Measurements from ENCODE around the gene C1QTNF1.

C1QTNF1 gene

DNA sequence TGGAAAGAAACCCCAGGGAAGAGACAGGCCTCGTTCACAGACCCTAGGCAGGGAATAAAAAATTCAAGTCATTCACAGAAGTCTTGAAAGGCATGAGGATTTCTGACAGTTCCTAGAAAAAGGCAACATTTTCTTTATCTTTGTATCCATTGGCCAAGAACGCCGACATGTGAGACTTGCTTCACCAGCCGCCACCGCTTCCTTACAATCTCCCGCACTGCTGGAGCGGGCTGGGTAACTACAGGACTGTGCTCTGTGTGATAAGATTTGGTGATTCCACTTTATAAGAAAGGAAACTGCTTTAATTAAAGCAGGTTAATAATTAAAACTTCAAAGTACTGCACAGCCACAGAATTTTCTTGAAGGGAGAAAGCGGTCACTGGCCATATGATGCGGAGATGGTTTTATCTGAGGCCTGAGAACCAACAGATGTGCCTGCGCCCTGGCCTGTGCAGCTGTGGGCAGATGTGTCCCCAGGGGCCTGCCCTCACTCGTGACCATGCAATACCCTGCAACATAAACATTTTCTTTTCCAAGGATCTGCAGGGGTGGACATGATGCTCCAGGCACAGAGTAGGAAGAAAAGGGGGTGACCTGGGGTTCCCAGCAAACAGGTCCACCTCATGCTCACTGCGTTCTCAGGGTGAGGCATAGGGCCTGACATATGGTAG, 31.3 kb upstream of the C1QTNF1 start:
- DNase-seq (ENCODE audit: extremely low spot score, insufficient read length, low read depth) = no peak
- no peak for FAIRE-seq

DNA sequence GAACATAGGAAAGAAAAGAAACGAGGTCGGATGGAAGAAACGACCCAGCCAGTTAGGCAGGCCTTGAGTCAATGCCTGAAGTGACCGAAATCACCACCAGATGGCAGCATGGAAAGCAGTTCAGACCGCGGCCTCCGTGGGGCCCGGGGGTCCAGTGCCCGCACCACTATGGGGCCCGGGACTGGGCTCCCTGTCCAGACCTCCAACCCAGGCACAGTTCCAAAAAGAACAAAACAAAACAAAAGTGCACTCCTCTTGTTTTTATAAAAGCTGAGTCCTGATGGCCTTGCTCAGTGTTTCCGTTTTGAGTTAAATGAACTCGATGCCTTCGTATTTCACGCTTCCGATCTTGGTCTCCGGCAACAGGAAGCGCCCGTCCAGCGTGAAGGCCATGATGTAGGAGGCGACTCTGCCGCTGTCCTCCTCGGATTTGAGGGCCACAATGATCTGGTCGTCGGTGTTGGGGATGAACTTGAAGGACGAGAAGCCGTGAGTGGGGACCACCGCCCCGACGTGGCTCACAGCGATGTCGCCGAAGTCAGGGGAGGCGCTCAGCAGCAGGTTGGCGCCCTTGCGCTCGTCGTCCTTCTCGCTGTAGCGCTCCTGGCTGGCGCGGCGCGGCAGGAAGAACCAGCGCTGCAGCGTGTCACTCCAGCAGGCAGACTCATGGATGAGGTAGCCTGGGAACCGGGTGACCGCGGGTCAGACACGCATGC, 30.6 kb upstream of the C1QTNF1 start:
- peak; percentile 68 for FAIRE-seq

DNA sequence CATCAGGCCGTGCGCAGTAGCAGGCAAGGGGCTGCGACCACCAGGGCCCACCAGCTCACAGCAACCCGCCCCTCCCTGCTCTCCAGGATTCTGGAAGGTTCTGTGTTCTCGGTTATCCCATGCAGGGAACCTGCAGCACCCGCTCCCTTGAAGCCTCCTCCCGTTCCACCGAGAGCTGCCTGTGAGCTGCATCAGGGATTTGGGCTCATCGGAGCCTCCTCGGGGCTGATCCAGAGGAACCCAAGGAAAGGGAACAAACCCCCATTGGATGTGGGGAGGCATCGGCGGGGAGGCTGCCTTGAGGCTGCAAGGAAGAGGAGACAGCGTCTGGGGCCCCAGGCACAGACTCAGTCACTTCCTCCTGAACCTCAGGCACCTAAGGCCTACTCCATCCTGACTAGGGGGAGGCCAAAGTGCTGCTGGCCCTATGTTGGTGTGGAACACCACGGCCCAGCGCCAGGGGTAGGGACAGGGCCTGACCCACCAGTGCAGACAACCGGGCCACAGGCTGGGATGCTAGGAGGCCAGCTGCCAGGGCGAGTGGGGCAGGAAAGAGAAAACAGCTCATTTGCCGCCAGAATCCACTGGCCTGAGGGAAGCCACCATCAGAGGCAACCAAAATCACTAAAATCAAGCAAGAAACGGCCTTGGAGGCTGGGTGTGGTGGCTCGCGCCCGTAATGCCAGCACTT, 29.8 kb upstream of the C1QTNF1 start:
- no peak for DNase-seq (ENCODE audit: extremely low spot score, insufficient read length, low read depth)
- FAIRE-seq = no peak

More for the DNA sequence above, 30.6 kb upstream of the C1QTNF1 start:
- no peak for DNase-seq (ENCODE audit: extremely low spot score, insufficient read length, low read depth)

DNA sequence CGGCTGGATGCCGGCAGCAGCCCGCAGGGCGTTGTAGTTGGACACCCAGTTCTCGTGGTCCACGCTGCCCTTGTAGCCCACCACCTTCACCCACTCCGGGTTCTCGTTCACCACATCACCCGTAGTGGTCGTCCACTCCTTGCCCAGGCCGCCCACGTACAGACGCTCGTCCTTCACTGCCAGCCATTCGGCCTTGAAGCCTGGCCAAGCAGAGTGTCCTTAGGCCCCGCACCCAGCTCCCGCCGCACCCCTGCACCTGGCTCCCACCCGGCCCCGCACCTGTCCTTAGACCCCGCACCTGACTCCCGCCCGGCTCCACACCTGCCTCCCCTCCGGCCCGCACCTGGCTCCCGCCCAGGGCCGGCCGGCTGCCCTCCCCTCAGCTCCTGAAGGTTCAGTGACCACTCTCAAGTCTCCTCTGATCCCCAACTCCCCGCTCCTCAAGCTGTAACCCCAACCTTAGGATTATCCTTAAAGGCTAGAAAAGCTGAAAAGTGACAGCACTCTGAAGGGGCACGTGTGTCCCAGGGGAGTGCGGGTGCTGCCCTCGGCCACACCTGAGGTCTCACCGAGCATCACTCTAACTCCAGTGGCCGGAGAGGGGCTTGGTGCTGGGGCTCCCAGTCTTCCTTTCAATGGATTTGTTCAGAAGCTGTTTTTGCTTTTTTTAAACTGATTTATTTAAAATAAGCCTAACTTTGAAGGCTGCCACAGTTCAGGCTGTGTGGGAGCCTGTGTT, 28.8 kb upstream of the C1QTNF1 start:
- DNase-seq (ENCODE audit: extremely low spot score, insufficient read length, low read depth) = no peak
- FAIRE-seq = no peak

DNA sequence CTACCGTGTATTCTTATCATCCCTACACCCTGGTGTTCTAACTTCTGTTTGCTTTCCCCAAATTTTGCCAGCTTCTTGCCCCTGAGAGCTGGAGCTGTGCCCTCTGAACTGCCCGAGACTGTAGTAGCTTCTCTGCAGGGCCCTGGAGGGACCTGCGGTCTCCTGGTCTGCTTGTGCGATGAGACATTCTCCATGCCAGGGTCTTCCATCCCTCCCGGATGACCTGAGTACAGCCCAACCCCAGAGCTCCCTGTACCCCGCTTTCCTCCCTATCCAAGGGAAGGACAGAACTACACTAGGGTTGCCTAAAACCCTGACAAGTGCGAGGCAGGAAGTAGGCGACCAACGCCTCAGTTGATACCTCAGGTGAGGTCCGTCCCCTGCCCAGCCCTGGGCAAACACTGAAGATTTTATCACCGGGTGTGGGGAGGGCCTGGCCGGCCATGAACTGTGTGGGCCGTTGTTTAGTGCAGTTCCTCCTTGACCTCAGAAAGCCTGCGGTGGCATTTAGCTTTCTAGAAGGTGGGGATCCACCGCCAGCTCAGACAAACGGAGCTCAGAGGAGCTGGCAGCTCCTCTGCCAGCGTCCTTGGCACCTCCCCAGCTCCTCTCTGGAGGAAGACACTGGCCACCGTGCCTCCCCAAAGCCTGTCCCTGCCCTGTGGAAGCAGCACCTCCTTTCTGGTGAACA, 28.1 kb upstream of the C1QTNF1 start:
- no peak for FAIRE-seq
- no peak for DNase-seq (ENCODE audit: extremely low spot score, insufficient read length, low read depth)

DNA sequence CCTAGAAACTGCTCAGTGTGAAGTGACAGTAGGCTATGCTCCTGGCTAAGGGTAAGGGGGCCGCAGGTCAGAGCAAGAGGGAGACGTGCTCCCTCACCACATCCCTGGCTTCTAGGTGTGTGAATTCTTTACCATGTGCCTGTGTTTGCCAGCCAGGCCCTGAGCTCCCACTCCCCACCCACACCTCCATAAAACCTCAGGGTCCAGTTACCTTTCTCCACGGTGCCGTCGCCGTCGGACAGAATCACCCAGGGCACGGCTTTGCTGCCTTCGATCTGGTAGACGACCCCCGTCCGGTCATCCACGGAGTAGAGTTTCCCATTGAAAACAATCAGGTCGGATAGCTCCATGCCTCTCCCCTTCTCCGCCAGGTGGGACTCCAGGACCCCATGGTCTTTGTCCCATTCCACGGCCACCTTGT, 27.2 kb upstream of the C1QTNF1 start:
- DNase-seq (ENCODE audit: extremely low spot score, insufficient read length, low read depth) = no peak
- FAIRE-seq = no peak

DNA sequence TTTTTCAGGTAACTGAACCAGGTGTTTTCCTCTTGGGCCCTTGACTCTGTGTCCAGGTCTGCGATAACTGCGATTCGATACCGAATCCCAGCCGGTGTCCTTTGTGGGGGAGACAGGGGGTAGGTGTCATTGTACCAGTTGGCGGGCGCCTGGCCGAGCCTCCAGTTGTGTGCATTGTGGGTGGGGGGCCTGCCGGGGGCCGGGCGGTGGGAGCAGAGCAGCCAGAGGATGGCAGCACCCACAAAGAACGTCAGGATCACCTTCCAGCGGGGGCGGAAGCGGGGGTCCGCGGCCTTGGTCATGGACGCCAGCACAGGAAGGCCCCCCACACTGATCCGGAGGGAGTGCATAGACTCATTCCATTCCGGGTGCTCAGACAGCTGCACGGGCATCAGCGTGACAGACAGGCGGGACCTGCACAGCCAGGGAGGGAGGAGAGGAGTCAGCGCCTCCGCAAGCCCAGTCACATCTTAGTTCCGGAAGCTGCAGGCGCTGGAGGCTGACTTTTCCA, 26.7 kb upstream of the C1QTNF1 start:
- no peak for FAIRE-seq
- no peak for DNase-seq (ENCODE audit: extremely low spot score, insufficient read length, low read depth)

DNA sequence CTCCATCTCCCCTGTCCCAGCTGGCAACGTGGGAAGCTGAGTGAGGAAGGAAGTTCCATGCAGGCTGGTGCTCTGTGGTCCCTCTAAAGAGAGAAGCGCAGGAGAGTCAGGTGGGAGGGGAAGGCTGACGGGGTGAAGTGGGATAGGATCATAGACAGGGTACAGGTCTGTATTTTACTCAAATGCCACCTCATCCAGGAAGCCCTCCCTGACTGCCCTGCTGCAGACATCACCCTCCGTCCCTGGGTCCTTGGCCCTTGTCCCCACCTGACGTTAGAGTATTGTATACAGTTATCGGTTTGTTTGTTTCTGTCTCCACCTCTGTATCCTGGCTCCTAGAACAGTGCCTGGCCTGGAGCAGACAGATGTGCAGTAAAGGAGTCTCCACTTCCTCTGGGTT, 26.1 kb upstream of the C1QTNF1 start:
- no peak for DNase-seq (ENCODE audit: extremely low spot score, insufficient read length, low read depth)
- no peak for FAIRE-seq

DNA sequence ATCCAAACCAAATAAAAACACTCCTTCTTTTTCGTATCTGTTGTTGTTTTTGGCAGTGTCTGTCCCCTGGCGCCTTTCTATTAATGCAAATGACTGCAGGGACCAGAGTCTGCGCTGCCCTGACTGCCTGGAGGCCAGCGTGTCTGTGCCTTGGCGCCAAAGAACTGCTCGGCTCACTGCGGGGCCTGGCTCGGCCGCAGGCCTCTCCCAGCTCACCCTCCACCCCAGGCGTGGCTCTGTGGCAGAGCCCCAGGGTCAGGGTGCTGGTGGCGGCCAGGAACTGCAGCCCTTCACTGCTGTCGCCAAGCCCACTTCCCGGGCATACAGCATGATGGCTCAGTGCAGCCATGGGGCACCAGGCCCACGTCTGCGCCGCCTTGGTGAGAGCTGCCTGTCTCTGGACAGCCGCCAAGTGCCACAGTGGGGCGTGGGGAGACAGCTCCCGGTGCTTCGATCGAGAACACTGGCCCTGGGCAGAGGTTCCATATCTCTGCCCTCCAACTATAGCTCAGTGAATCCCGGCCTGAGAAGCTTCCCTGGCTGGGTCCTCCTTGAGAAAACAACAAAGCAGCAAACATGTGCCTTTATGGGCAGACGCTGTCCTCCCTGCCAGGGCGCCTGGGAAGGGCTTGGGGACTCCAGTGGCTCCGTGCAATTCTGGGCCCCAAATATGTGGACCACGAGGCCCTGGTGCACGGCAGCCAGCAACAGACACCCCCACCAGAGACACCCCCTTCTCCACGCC, 25.5 kb upstream of the C1QTNF1 start:
- FAIRE-seq (no peak), DNase-seq (ENCODE audit: extremely low spot score, insufficient read length, low read depth) (no peak)

DNA sequence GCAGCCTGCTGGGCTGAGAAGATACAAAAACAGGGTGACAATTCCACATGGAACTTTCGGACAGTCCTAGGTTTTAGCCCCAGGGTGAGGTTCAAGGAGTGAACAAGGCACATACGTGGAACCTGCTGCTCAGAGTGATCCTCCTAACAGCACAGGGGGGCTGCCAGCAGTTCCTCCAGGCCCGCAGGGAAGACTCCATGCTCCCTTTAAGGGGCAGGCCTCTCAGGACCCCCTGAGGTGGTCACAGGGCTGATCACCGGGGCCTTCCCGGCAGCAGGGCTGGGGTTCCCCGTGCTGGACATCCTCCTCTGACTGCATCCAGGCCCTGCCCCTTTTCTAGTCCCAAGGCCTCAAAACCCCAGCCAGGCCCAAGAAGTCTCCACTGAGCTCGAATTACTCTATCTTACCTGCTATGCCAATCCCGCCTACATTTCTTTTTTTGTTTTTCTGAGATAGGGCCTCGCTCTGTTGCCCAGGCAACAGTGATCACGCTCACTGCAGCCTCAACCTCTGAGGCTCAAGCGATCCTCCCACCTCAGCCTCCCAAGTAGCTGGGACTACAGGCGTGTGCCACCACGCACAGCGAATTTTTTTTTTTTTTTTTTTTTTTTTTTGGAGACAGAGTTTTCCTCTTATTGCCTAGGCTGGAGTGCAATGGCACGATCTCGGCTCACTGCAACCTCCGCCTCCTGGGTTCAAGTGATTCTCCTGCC, 24.8 kb upstream of the C1QTNF1 start:
- DNase-seq (ENCODE audit: extremely low spot score, insufficient read length, low read depth) (no peak), FAIRE-seq (no peak)

DNA sequence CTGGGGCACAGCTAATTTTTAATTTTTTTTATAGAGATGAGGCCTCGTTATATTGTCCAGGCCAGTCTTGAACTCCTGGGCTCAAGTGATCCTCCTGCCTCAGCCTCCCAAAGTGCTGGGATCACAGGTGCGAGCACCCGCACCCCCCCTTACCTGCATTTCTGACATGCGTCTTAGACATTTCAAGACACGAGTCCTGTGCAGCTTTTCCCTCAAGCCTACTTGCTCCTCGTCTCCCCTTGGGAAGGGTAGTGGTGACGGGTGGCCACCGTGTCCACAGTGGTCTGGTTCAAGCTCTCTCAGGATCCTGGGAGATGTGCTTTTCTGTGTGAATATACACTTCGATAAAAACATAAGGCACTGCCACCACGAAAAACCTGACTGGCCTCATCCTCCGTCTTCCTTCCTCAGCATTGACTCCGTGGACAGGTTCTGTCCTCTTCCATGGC, 24.0 kb upstream of the C1QTNF1 start:
- no peak for FAIRE-seq
- no peak for DNase-seq (ENCODE audit: extremely low spot score, insufficient read length, low read depth)

DNA sequence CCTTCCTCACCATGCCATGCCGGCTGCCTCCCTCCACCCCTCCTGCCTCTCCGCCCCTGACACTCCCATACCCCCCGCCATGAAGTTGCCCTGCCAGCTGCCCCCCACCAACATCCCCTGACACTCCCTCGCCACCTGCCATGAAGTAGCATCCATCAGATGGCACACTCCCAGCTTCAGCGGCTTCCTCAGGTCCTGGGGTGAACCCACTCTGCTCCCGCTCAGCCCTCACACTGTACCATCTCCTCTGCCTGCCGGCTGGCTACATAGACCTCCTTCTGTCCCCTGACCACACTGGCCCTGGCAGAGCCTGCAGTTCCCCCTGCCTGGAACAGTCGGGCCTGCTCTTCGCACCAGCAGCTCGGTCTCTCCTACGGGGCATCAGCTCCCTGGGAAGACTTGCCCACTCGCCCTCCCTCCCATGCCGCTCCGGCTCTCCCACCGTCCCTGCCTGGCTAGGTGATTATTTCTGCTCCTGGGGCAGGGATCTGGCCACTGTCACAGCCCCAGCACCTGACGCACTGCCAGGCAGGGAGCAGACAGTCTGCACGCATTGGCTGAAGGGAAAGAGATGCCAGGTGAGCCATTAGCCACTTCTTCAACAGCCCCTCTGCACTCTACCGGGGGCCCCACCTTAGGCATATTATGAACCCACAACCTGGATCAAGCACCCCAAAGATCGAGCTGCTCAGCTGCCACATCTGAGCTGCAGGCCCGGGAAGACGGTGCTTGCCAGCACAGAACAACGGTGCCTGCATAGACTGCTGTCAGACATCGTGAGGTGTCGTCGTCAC, 23.4 kb upstream of the C1QTNF1 start:
- no peak for FAIRE-seq
- no peak for DNase-seq (ENCODE audit: extremely low spot score, insufficient read length, low read depth)

DNA sequence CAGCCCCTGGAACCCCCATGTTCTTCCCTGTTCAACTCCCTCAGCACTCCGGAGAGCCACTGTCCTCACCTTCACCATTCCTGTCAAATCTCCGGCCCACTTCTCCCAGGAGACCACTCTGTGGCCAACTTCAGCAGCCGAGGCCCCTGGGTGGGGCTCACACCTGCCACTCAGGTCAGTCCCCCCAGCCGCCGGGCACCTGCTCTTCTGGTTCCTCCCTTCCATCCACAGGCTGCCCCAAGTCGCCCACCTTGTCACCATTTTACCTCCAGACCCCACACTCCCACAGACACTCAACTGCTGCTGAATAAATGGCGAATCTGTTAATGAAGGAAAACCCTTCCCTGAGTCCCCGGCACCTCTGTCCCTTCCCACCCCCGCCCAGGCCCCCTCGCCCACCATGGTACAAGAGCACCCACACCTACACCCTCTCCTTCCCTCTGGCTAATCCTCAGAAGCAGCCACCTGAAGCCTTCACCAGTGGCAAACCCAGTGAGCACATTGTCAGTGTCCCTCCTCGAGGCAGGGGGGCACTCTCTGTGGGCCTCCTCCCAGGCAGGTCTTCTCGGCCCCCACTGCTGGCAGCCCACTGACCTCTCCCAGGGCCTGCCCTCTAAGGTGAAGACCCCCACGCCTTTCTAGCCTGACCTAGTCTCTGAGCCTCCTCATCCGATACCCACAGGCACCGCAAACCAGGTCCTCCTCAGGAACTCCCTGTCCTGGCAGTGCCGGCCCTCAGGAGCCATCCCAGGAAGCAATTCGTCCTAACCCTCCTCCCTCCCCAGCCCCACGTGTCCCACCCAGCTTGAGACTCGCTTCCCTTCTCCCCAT, 22.6 kb upstream of the C1QTNF1 start:
- DNase-seq (ENCODE audit: extremely low spot score, insufficient read length, low read depth) (no peak), FAIRE-seq (no peak)

DNA sequence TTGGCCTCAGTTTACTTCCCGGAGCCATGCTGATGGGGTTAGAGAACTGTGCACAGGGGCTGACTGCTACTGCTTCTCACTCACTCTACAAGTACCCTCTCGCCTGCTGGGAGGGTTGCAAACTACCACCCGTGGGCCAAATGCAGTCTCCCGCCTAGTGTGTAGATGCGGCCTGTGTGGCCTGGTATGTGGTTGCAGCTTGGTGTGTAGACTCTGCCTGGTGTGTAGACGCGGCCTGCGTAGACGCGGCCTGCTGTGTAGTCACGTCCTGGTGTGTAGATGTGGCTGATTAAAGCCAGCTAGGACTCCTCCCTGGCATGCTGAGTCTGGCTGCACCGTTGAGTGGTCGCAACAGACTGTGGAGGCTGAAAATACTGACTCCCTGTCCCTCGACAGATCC, 21.7 kb upstream of the C1QTNF1 start:
- DNase-seq (ENCODE audit: extremely low spot score, insufficient read length, low read depth) = no peak
- FAIRE-seq = no peak

DNA sequence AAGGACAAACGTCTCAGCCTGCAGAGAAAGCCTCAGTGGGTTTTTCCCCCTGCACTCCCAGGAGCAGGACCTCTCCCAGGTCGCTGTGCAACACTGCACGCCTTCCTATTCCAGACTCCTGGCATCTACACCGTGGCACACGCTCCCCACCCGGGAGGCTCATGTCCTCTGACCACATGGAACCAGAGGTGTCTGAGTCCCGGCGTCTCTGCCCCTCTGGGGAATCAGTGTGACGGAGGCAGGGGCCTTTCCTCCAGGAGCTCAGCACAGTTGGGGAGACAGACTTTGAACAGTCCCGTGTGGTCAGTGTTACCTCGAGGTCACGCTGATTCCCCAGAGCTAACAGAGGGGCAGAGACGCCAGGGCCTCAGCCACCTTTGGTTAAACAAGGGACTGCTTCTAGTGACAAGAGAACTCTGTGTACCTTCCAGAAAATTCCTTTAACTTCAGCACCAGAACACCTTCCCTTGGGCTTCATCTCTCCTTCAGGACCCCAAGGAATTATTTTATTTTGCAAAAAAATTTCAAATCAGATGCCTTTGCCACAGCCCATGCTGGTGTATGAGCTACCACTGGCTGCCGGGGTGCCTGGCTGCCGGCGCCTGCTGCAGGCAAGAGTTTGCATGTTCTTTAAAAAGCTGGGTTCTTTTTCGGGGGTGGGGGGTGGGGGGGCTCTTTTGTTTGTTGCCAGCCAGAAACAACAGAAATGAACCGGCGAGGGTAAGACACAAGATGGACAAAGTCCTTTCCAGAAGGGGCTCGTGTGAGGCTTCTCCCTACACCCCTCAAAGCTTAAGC, 21.0 kb upstream of the C1QTNF1 start:
- FAIRE-seq = no peak

More for the DNA sequence above, 21.0 kb upstream of the C1QTNF1 start:
- DNase-seq (ENCODE audit: extremely low spot score, insufficient read length, low read depth) = no peak

Measured in GM18507 (cell line).